SU-DHL-6 (cell line): Measurements from ENCODE around the gene WNK3.
"Not testable (repeated sequence)": the region's sequence is repeated elsewhere in the genome, so short reads cannot be mapped to it uniquely, and the experiment has no call there.

Source experiments
- H2AFZ ChIP-seq: fragments of 200-600 bp; sonication (generic); 2 replicates; pipeline ENCODE4 v1.6.1; 2014; ENCODE audit warnings: low read depth, mild to moderate bottlenecking, moderate library complexity, mixed read lengths, antibody characterized with exemption, low read length; ENCODE audit not compliant: severe bottlenecking
- H3F3A ChIP-seq: fragments of 200-600 bp; shearing (Covaris generic); 2 replicates; pipeline ENCODE4 v1.6.0; 2016; ENCODE audit warnings: antibody characterized with exemption, mild to moderate bottlenecking; ENCODE audit not compliant: insufficient read depth
- H3K27ac ChIP-seq: fragments of 200-600 bp; sonication (generic); 2 replicates; pipeline ENCODE4 v1.5.1; 2016; ENCODE audit warnings: low read depth, mild to moderate bottlenecking, low read length, moderate library complexity, mixed read lengths
- H3K27me3 ChIP-seq: fragments of 200-600 bp; sonication (generic), shearing (Covaris generic); 2 replicates; pipeline ENCODE4 v1.6.0; 2014; ENCODE audit warnings: mild to moderate bottlenecking, low read length
- H3K36me3 ChIP-seq: fragments of 200-600 bp; sonication (generic); 2 replicates; pipeline ENCODE4 v1.6.1; 2014; ENCODE audit warnings: mild to moderate bottlenecking, low read length, mixed read lengths
- H3K4me2 ChIP-seq: fragments of 300-600, 200-600 bp; shearing (Covaris generic), sonication (generic); 2 replicates; pipeline ENCODE4 v1.6.0; 2014; ENCODE audit warnings: low read length, low read depth, mild to moderate bottlenecking; ENCODE audit not compliant: poor library complexity, severe bottlenecking
- H3K4me3 ChIP-seq: fragments of 200-600 bp; sonication (generic); 2 replicates; pipeline ENCODE4 v1.5.1; 2014; ENCODE audit warnings: antibody characterized with exemption, low read length, mild to moderate bottlenecking, mixed read lengths; ENCODE audit not compliant: insufficient read depth, poor library complexity, severe bottlenecking
- H3K79me2 ChIP-seq: fragments of 200-600 bp; sonication (generic); 2 replicates; pipeline ENCODE4 v1.6.1; 2014; ENCODE audit warnings: mild to moderate bottlenecking, low read length, moderate library complexity; ENCODE audit not compliant: insufficient read depth
- H3K9ac ChIP-seq: fragments of 200-600 bp; sonication (generic); 2 replicates; pipeline ENCODE4 v1.7.0; 2014; ENCODE audit warnings: mild to moderate bottlenecking, low read length
- H3K9me2 ChIP-seq: fragments of 200-600 bp; sonication (generic); replicated peaks from 2 replicates; pipeline ENCODE4 v1.6.1; 2014; ENCODE audit warnings: low read length; ENCODE audit not compliant: insufficient read depth
- H3K9me3 ChIP-seq: fragments of 200-600 bp; sonication (generic); 2 replicates; pipeline ENCODE4 v1.6.1; 2014; ENCODE audit warnings: low read length, mixed read lengths; ENCODE audit not compliant: insufficient read depth
- H4K20me1 ChIP-seq: fragments of 200-600 bp; sonication (generic); 2 replicates; pipeline ENCODE4 v1.6.1; 2014; ENCODE audit warnings: low read depth, mild to moderate bottlenecking, antibody characterized with exemption, low read length, moderate library complexity, mixed read lengths
- CTCF ChIP-seq: fragments of 200-600 bp; sonication (generic); IDR thresholded peaks from one replicate; pipeline ENCODE4 v1.5.1; 2017; ENCODE audit warnings: antibody characterized with exemption, mild to moderate bottlenecking, low read length, moderate library complexity; ENCODE audit not compliant: insufficient read depth, poor library complexity, severe bottlenecking
- EZH2phosphoT487 ChIP-seq: fragments of 200-600 bp; sonication (generic), shearing (Covaris generic); conservative IDR thresholded peaks from 2 replicates; pipeline ENCODE4 v1.6.1; 2018; ENCODE audit warnings: mild to moderate bottlenecking, antibody characterized with exemption, low read length, moderate library complexity, mixed read lengths

Gene WNK3

DNA sequence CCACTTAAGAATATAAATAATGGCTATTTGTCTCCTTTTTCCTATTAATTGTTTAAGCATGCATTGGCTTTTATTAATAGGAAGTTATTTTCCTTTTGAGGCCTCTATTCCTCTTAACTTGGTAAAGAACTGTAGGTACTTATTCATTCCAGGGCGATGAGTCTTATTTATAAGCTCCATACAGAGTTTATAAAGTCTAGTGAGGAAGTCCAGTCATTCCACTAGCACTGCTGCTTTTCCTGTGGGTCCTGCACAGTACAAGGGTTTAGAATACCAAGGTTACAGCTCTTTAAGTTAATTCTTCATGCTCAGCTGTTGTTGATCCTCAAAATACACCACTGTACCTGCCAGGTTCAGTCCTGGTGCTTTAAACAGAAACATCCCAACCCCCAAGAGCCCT lies 28.5 kb upstream of the WNK3 start:
- H3K27me3 ChIP-seq, result no peaks in the 10 kb centered on the region
- TF ChIP-seq EZH2phosphoT487 (no peak), CTCF (no peak)

DNA sequence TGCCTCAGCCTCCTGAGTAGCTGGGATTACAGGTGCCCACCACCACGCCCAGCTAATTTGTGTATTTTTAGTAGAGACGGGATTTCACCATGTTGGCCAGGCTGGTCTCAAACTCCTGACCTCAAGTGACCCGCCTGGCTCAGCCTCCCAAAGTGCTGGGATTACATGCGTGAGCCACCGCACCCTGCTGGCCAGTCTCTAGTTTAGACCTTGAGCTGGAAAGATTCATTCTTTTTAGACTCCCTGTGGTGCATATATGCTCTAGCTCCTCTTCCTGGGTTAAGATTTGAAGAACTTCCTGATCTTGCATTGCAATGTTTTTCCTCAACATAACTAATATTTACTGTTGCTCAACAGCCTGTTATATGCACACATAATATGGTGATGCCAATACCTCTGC lies 26.8 kb upstream of the WNK3 start:
- H2AFZ ChIP-seq, H3K27me3 ChIP-seq, H3F3A ChIP-seq, H4K20me1 ChIP-seq, H3K4me2 ChIP-seq, H3K9me3 ChIP-seq, H3K27ac ChIP-seq, H3K79me2 ChIP-seq, H3K4me3 ChIP-seq, H3K36me3 ChIP-seq, H3K9ac ChIP-seq, H3K9me2 ChIP-seq: not testable (repeated sequence)

More for the DNA sequence above, 28.5 kb upstream of the WNK3 start:
- Histone ChIP-seq H3K9ac (no peak overlapping the region), H3K9me3 (no peaks in the 10 kb centered on the region), H3K79me2 (no peaks in the 10 kb centered on the region), H3K4me3 (no peak overlapping the region), H3K9me2 (no peaks in the 10 kb centered on the region), H3K27ac (no peak overlapping the region), H3K4me2 (no peak overlapping the region), H3K36me3 (no peaks in the 10 kb centered on the region), H4K20me1 (no peaks in the 10 kb centered on the region), H2AFZ (no peak overlapping the region), H3F3A (no peaks in the 10 kb centered on the region)

DNA sequence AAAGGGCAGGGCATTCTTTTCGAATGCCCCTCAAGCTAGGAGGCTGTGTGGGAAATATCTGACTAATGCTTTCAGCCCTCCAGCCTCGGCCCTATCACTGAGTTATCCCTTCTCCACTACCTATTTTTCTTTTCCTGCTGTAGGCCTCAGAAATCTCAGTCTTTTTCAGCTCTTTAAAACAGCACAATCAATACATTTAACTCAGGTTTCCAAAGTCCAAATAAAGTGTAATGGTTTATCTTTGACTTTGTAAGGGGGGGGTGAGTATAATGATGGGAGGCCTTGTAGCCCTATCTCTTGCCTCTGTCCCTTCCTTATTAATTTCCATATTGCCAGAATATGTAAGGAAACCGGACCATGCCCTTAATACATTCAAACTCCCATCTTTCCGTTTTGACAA lies 1.6 kb upstream of the WNK3 start:
- Histone ChIP-seq H3K4me3 (no peak overlapping the region), H3K9ac (no peak overlapping the region), H3K9me2 (no peaks in the 10 kb centered on the region), H3K27ac (no peak overlapping the region), H3K9me3 (no peaks in the 10 kb centered on the region), H2AFZ (no peak overlapping the region), H3K36me3 (no peaks in the 10 kb centered on the region), H3F3A (no peaks in the 10 kb centered on the region), H4K20me1 (no peaks in the 10 kb centered on the region), H3K27me3 (no peaks in the 10 kb centered on the region), H3K79me2 (no peaks in the 10 kb centered on the region), H3K4me2 (no peak overlapping the region)
- TF ChIP-seq EZH2phosphoT487 (no peak), CTCF (no peak)

- H2AFZ ChIP-seq, result no peak overlapping the region
- H3K27ac ChIP-seq, result no peak overlapping the region
- TF ChIP-seq EZH2phosphoT487 (no peak), CTCF (no peak)
- H3K9ac ChIP-seq, result no peak overlapping the region
- H3K27me3 ChIP-seq, result no peaks in the 10 kb centered on the region
- H3K4me3 ChIP-seq, result no peak overlapping the region
- no peaks in the 10 kb centered on the region for H3K9me2 ChIP-seq
- no peaks in the 10 kb centered on the region for H3K36me3 ChIP-seq
- H3K9me3 ChIP-seq, result no peaks in the 10 kb centered on the region
- H3K79me2 ChIP-seq, result no peaks in the 10 kb centered on the region
- no peaks in the 10 kb centered on the region for H3F3A ChIP-seq
- H3K4me2 ChIP-seq, result no peak overlapping the region
- no peaks in the 10 kb centered on the region for H4K20me1 ChIP-seq
Observed at GRCh38 chrX:54358424-54359211, 772 bp upstream of the WNK3 start.
